ENCODE measurements around the gene REV3L. TPM values are rescaled to one million over a fixed set of nuclear protein-coding genes. Genes with fewer than 3 reads are reported as not detected.

The REV3L gene
- total and polyA plus RNA-seq, 9 of the 15 experiments (the other 6 are each of a cell fraction or from before 2014, with no cell fraction given), result 5.5 to 24.4 (median 14.4) TPM

- TF ChIP-seq, protein P1, sequence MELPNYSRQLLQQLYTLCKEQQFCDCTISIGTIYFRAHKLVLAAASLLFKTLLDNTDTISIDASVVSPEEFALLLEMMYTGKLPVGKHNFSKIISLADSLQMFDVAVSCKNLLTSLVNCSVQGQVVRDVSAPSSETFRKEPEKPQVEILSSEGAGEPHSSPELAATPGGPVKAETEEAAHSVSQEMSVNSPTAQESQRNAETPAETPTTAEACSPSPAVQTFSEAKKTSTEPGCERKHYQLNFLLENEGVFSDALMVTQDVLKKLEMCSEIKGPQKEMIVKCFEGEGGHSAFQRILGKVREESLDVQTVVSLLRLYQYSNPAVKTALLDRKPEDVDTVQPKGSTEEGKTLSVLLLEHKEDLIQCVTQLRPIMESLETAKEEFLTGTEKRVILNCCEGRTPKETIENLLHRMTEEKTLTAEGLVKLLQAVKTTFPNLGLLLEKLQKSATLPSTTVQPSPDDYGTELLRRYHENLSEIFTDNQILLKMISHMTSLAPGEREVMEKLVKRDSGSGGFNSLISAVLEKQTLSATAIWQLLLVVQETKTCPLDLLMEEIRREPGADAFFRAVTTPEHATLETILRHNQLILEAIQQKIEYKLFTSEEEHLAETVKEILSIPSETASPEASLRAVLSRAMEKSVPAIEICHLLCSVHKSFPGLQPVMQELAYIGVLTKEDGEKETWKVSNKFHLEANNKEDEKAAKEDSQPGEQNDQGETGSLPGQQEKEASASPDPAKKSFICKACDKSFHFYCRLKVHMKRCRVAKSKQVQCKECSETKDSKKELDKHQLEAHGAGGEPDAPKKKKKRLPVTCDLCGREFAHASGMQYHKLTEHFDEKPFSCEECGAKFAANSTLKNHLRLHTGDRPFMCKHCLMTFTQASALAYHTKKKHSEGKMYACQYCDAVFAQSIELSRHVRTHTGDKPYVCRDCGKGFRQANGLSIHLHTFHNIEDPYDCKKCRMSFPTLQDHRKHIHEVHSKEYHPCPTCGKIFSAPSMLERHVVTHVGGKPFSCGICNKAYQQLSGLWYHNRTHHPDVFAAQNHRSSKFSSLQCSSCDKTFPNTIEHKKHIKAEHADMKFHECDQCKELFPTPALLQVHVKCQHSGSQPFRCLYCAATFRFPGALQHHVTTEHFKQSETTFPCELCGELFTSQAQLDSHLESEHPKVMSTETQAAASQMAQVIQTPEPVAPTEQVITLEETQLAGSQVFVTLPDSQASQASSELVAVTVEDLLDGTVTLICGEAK (IDR thresholded peaks at IDR 0.05), result no peak
- TF ChIP-seq, protein P1 (CRISPR knock-in tag; IDR thresholded peaks at IDR 0.05), result no peak
- TF ChIP-seq ZNF175 (CRISPR knock-in tag; IDR thresholded peaks at IDR 0.05; ENCODE audit: low read depth), result no peak
- no peak for TF ChIP-seq OTX1 (CRISPR knock-in tag; IDR thresholded peaks at IDR 0.05)
- TF ChIP-seq SAFB2 (IDR thresholded peaks at IDR 0.05; ENCODE audit: borderline replicate concordance, low read depth, low read length, severe bottlenecking), result no peak
- TF ChIP-seq CTCF (IDR thresholded peaks at IDR 0.05 in 2 of 3, conservative IDR thresholded peaks at IDR 0.05 in 1 of 3; ENCODE audit: insufficient read depth in 2 of 3, low read depth in 1 of 3, low read length in 3 of 3), result no peak
- no peak for TF ChIP-seq XRCC5 (IDR thresholded peaks at IDR 0.05; ENCODE audit: low read depth, low read length)
- no peak for TF ChIP-seq DDX20 (tag; IDR thresholded peaks at IDR 0.05; ENCODE audit: low read depth)
These were observed 143.7 kb downstream of the REV3L start (continued) for GRCh38 chr6:111339294-111339693.
